Prostate gland (tissue), 2 donors: ENCODE measurements around the gene CAMKK2. TPM values are rescaled to one million over a fixed set of nuclear protein-coding genes. Genes with fewer than 3 reads are reported as not detected.

Source experiments
- DNase-seq: peaks from one replicate; pipeline ENCODE4 v3.0.0-alpha.2; 2019; ENCODE audit warnings: low spot score
- H3K27ac ChIP-seq, 2 donors: fragments of 200-600 bp; sonication (generic); 2 replicates each; pipeline ENCODE4 v1.5.1; 2017 to 2019
- H3K27me3 ChIP-seq: fragments of 200-600 bp; sonication (generic); replicated peaks from 2 replicates; pipeline ENCODE4 v1.5.1; 2019; ENCODE audit not compliant: insufficient read depth
- H3K36me3 ChIP-seq, 2 donors: fragments of 200-600 bp; sonication (generic); 1 replicate in 1 of 2; 2 replicates in 1 of 2; pipeline versions ENCODE4 v1.5.1 to v1.8.1; 2017 to 2019
- H3K4me1 ChIP-seq: fragments of 200-600 bp; sonication (generic); replicated peaks from 2 replicates; pipeline ENCODE4 v1.5.1; 2019
- H3K4me3 ChIP-seq, 2 donors: fragments of 200-600 bp; sonication (generic); 2 replicates each; pipeline ENCODE4 v1.5.1; 2017 to 2019
- H3K9me3 ChIP-seq: fragments of 200-600 bp; sonication (generic); 2 replicates; pipeline ENCODE4 v1.5.1; 2017
- CTCF ChIP-seq, 4 experiments: fragments of 200-600 bp in 2 of 4; fragments of 450-650 bp in 2 of 4; sonication (generic) in 2 of 4; IDR thresholded peaks; 1 replicate in 3 of 4; 2 replicates in 1 of 4; pipeline ENCODE4 v1.5.1; 2016 to 2019; ENCODE audit warnings: antibody characterized with exemption in 4 of 4, mild to moderate bottlenecking in 2 of 4, moderate library complexity in 2 of 4
- POLR2A ChIP-seq: fragments of 450-650 bp; IDR thresholded peaks from one replicate; pipeline ENCODE4 v1.6.1; 2016; ENCODE audit warnings: antibody characterized with exemption, mild to moderate bottlenecking
- POLR2AphosphoS5 ChIP-seq: sonication (generic); formaldehyde crosslinking; IDR thresholded peaks from one replicate; pipeline ENCODE4 v1.6.1; 2017; ENCODE audit warnings: antibody characterized with exemption
- WGBS: methylation state at CpG from one replicate; pipeline ENCODE4 v1.1.5; 2018; 5-methylcytosine and 5-hydroxymethylcytosine counted together
- intact Hi-C: fragments of 100-400 bp; cut with DNase I; formaldehyde crosslinking; loops from one replicate; pipeline ENCODE4 v1.14.2; 2022
- total RNA-seq, 2 donors: library from RNA; depleted of rRNA; stranded (reverse); fragments of >200 nt; gene quantifications; one replicate each; pipeline ENCODE4 v1.1.0, GENCODE V29; 2016

Gene CAMKK2
- total RNA-seq, 2 donors from 2014 or later: 26.9 to 52.2 TPM

DNA sequence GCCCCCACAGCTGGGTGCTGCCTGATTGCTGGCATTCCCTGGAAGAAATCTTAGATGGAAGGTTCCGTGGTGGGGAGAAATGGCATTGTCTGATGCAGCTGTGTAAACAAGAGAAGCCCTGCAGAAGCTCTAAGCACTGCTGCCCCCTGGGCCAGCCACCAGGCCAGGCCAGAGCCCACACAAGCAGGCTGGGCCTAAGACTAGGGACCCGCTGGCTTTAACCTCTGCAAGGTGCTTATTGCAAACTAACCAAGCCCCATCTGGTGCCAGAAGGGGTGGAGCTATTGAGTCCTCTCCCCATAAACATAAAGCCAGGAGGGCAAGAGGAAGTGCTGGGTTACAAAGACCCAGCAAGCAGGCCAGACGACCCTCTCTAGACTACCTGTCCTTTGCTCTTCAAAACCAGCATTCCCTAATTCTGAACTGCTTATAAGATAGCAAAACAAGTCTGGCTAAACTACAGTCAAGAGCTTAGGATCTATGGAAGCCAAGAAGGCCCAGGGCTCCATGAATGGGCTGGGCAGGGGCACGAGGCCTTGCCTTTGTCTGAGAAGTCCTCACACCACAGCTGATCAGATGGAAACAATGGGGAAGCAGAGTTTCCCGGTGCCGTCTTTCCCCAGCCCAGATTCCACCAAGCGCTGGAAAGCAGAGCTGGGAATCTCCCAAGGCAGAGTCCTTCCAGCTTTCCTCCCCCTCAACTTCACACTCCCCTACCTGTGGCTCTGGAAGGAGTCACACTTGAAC is 57.7 kb downstream of the CAMKK2 start:
- intact Hi-C loops: no loop called here
- Histone ChIP-seq H3K4me1 (peaks cover 7% of the 10 kb centered on the region), H3K4me3 (no peak overlapping the region), H3K27me3 (no peaks in the 10 kb centered on the region), H3K9me3 (no peaks in the 10 kb centered on the region), H3K36me3 (no peaks in the 10 kb centered on the region), H3K27ac (peak overlapping the region; percentile 4 to 41)
- DNase-seq: no peak
- TF ChIP-seq POLR2AphosphoS5 (no peak), POLR2A (no peak), CTCF (IDR thresholded peaks at IDR 0.05) (no peak)
- 33% methylated on average over 7 of the region's 7 CpGs for WGBS

DNA sequence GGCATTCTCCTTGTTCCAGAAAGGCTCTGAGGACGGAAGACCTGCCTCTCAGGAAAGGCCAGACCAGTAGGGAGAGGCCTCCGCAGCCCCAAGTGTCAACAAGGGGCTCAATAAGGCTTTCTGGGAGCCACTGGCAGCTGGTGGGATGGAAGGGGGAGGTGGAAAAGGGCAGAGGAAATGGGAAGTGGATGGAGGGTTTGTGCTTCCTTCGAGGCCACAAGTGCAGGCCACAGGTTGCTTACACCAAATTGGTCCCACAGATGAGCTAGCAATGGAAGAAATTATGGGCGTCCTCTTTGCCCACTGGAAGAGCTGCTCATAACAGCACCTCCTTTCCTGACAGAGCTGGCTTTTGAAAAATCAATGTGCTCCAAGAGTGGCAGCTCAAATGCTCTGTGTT is 58.4 kb downstream of the CAMKK2 start:
- H3K27ac ChIP-seq: no peak overlapping the region
- WGBS: 73% methylated on average over 4 of the region's 4 CpGs
- H3K27me3 ChIP-seq: no peaks in the 10 kb centered on the region
- peaks cover 7% of the 10 kb centered on the region for H3K4me1 ChIP-seq
- TF ChIP-seq POLR2A (no peak), CTCF (IDR thresholded peaks at IDR 0.05) (no peak), POLR2AphosphoS5 (no peak)
- intact Hi-C loops: no loop called here
- no peak for DNase-seq
- H3K9me3 ChIP-seq: no peaks in the 10 kb centered on the region
- no peak overlapping the region for H3K4me3 ChIP-seq
- H3K36me3 ChIP-seq: peaks cover 0 to 2% of the 10 kb centered on the region in 2 donors

DNA sequence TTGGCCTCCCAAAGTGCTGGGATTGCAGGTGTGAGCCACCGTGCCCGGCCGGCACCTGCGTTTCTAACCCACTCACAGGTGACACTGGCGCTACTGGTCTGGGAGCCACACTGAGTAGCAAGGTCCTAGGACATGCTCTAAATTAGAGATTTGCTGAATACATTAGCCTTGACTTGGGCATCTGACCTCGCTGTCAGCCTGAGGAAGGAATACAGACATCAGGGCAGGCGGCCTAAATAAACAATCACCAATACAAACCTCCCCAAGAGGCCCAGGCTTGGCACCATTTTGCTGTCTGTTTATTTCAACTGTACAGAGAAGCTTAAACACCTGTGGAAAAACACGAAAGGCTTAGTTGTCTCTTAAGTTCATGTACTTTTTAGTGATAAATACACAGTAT is 59.1 kb downstream of the CAMKK2 start:
- WGBS: 82% methylated on average over 8 of the region's 8 CpGs
- peaks cover 7% of the 10 kb centered on the region for H3K4me1 ChIP-seq
- no peaks in the 10 kb centered on the region for H3K9me3 ChIP-seq
- peaks cover 0 to 4% of the 10 kb centered on the region in 2 donors for H3K36me3 ChIP-seq
- no peak for DNase-seq
- H3K4me3 ChIP-seq: no peak overlapping the region
- H3K27me3 ChIP-seq: no peaks in the 10 kb centered on the region
- H3K27ac ChIP-seq: no peak overlapping the region
- TF ChIP-seq POLR2A (no peak), POLR2AphosphoS5 (no peak), CTCF (IDR thresholded peaks at IDR 0.05) (no peak)
- intact Hi-C loops: no loop called here

DNA sequence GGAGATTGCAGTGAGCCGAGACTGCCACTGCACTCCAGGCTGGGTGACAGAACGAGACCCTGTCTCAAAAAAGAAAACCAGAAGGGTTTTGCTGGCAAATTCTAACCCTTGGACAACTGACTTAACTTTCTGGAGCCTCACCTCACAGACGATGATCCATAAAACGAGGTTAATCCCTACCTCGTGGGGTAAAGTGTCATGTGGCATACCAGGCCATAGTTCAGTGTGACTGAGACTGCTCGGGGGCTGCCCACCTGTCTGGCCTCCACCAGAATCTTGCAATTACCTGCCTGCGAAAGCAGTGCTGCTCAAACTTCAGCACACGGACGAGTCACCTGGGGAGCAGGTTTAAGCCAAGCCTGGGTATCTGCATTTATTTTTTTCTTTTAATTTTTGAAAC is 59.7 kb downstream of the CAMKK2 start:
- TF ChIP-seq CTCF (IDR thresholded peaks at IDR 0.05) (no peak), POLR2AphosphoS5 (no peak), POLR2A (no peak)
- intact Hi-C loops: no loop called here
- Histone ChIP-seq H3K36me3 (peaks cover 0 to 4% of the 10 kb centered on the region in 2 donors), H3K4me3 (no peak overlapping the region), H3K4me1 (peaks cover 7% of the 10 kb centered on the region), H3K27ac (no peak overlapping the region), H3K9me3 (no peaks in the 10 kb centered on the region), H3K27me3 (no peaks in the 10 kb centered on the region)
- 86% methylated on average over 9 of the region's 9 CpGs for WGBS
- DNase-seq: no peak

DNA sequence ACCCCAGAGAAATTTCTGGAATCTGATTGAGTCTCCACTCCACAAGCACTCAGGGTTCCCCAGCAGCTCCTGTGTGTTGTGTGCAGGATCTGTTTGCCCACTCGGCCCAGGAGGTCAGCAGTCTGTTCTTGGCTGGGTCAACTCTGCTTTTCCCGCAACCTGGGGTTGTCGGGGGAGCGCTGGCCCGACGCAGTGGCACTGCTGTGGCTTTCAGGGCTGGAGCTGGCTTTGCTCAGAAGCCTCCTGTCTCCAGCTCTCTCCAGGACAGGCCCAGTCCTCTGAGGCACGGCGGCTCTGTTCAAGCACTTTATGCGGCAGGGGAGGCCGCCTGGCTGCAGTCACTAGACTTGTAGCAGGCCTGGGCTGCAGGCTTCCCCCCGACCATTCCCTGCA is 62.9 kb downstream of the CAMKK2 start:
- H3K9me3 ChIP-seq: no peaks in the 10 kb centered on the region
- no peak for TF ChIP-seq POLR2A
- TF ChIP-seq CTCF (IDR thresholded peaks at IDR 0.05): no peak
- TF ChIP-seq POLR2AphosphoS5: no peak
- no peaks in the 10 kb centered on the region for H3K27me3 ChIP-seq
- peaks cover 7% of the 10 kb centered on the region for H3K4me1 ChIP-seq
- 88% methylated on average over 10 of the region's 11 CpGs for WGBS
- DNase-seq: no peak
- no peak overlapping the region for H3K27ac ChIP-seq
- peaks cover 0 to 4% of the 10 kb centered on the region in 2 donors for H3K36me3 ChIP-seq
- intact Hi-C loops: no loop called here
- H3K4me3 ChIP-seq: no peak overlapping the region
